ENCODE results near the gene ST6GALNAC1. TPM values are rescaled to one million over a fixed set of nuclear protein-coding genes. Genes with fewer than 3 reads are reported as not detected.
"Not testable (repeated sequence)": the region's sequence is repeated elsewhere in the genome, so short reads cannot be mapped to it uniquely, and the experiment has no call there.

ST6GALNAC1 gene
- total and polyA plus RNA-seq, 2 of the 8 experiments (the other 6 are each of a cell fraction or from before 2014, with no cell fraction given): not detected

- H3K23ac ChIP-seq (ENCODE audit: insufficient read length); H3K9ac ChIP-seq (replicated peaks in 1 of 4; ENCODE audit: extremely low read depth in 1 of 4, low read depth in 3 of 4, low read length in 3 of 4); H4K8ac ChIP-seq (ENCODE audit: extremely low read depth, insufficient read depth, low read length); H2AK5ac ChIP-seq (ENCODE audit: low read depth, low read length); H3K4me2 ChIP-seq (ENCODE audit: insufficient read depth in 1 of 2, low read depth in 2 of 2, low read length in 2 of 2); H2BK120ac ChIP-seq (replicated peaks; ENCODE audit: low read depth, low read length); H4K91ac ChIP-seq (replicated peaks; ENCODE audit: insufficient read length, low read length); H3K4me3 ChIP-seq (ENCODE audit: extremely low read depth in 1 of 4, insufficient read depth in 2 of 4, low read depth in 3 of 4, low read length in 4 of 4); H2BK12ac ChIP-seq (ENCODE audit: low read depth, low read length); H3K4ac ChIP-seq (replicated peaks; ENCODE audit: insufficient read length, low read depth, low read length); H2BK15ac ChIP-seq (ENCODE audit: low read length); DNase-seq (ENCODE audit: low read depth in 1 of 2, low spot score in 2 of 2); H3K18ac ChIP-seq (ENCODE audit: extremely low read depth, low read length); H2BK20ac ChIP-seq (ENCODE audit: low read length); H3K9me3 ChIP-seq (ENCODE audit: insufficient read depth in 2 of 2, low read depth in 1 of 2, low read length in 1 of 2); H3K4me1 ChIP-seq (replicated peaks in 1 of 4; ENCODE audit: control insufficient read depth in 3 of 4, insufficient read depth in 4 of 4, low read length in 3 of 4); H2AFZ ChIP-seq (ENCODE audit: low read length); H2BK5ac ChIP-seq (ENCODE audit: low read depth, low read length); H3K79me2 ChIP-seq (ENCODE audit: control insufficient read depth in 1 of 2, insufficient read depth in 2 of 2, low read length in 2 of 2); H3K14ac ChIP-seq (ENCODE audit: insufficient read length); H4K5ac ChIP-seq (ENCODE audit: insufficient read length, low read depth, low read length); H3K36me3 ChIP-seq (ENCODE audit: control insufficient read depth in 2 of 4, insufficient read depth in 4 of 4, low read length in 3 of 4); H4K20me1 ChIP-seq (replicated peaks in 1 of 2; ENCODE audit: control insufficient read depth in 1 of 2, insufficient read depth in 2 of 2, low read length in 2 of 2); H3K27ac ChIP-seq (ENCODE audit: low read depth, low read length); FAIRE-seq; H3K27me3 ChIP-seq (replicated peaks in 1 of 4; ENCODE audit: control insufficient read depth in 3 of 4, extremely low read depth in 1 of 4, insufficient read depth in 3 of 4, low read length in 3 of 4); H3K79me1 ChIP-seq (ENCODE audit: low read depth, low read length); H3K56ac ChIP-seq (replicated peaks; ENCODE audit: insufficient read length, low read depth, low read length); H3K23me2 ChIP-seq (ENCODE audit: low read depth, low read length): not testable (repeated sequence)
- WGBS, 2 experiments (ENCODE audit: extremely low coverage in 1 of 2, insufficient coverage in 1 of 2, insufficient read length in 1 of 2, insufficient replicate concordance in 2 of 2, low coverage in 1 of 2, low lambda C conversion rate in 2 of 2, missing lambda C conversion rate in 1 of 2): 80% methylated on average over 15 of the region's 27 CpGs; no CpG with 5 or more reads in 1 of the 2 experiments
- ChIA-PET POLR2A (ENCODE audit: partially characterized antibody) (interaction anchor here (1.1 kb wide), 1 partner anchor 100 kb away, joined by 3 read pairs; no protein-coding TSS in a partner anchor), CTCF (ENCODE audit: partially characterized antibody) (interaction anchor here (0.7 to 1.6 kb wide), 2 partner anchors 45 to 47 kb away, joined by 3 to 7 read pairs; no protein-coding TSS in a partner anchor)
Measured at GRCh38 chr17:76636486-76637206, 6.9 kb downstream of the ST6GALNAC1 start.
